K562 (cell line): ENCODE data around the gene ZNF22. TPM values are rescaled to one million over a fixed set of nuclear protein-coding genes. Genes with fewer than 3 reads are reported as not detected.

Experiments
- CCAR2 ChIP-seq: fragments of 200-400 bp; formaldehyde crosslinking; IDR thresholded peaks from 2 replicates; pipeline ENCODE4 v1.6.1; 2017; ENCODE audit warnings: mild to moderate bottlenecking, low read depth, low read length
- CHD7 ChIP-seq: fragments of 200-600 bp; sonication (generic); IDR thresholded peaks from one replicate; pipeline ENCODE4 v1.6.1; 2012; ENCODE audit warnings: mild to moderate bottlenecking, low read depth, low read length, inconsistent platforms
- E2F5 ChIP-seq: sonication (generic); formaldehyde crosslinking; IDR thresholded peaks from 2 replicates; pipeline ENCODE4 v1.8.0; 2022; ENCODE audit warnings: mild to moderate bottlenecking, missing genetic modification reagents
- HES1 ChIP-seq: fragments of 450-650 bp; IDR thresholded peaks from 2 replicates; pipeline ENCODE4 v1.6.1; 2016; ENCODE audit warnings: low read depth, mild to moderate bottlenecking, moderate library complexity
- PATZ1 ChIP-seq: fragments of 250-450 bp; sonication (Bioruptor Pico); IDR thresholded peaks from 2 replicates; pipeline ENCODE4 v1.5.0; 2020; ENCODE audit warnings: mild to moderate bottlenecking, borderline replicate concordance
- PRPF4 ChIP-seq: fragments of 200-400 bp; formaldehyde crosslinking; IDR thresholded peaks from one replicate; pipeline ENCODE4 v1.6.1; 2017; ENCODE audit warnings: low read length, low read depth, mild to moderate bottlenecking; ENCODE audit not compliant: insufficient read depth, poor library complexity, severe bottlenecking
- RUNX1 ChIP-seq: sonication (generic); IDR thresholded peaks from 2 replicates; pipeline ENCODE4 v1.6.1; 2016; ENCODE audit warnings: antibody characterized with exemption, low read depth
- SMAD2 ChIP-seq: fragments of 150-350 bp; IDR thresholded peaks from 2 replicates; pipeline ENCODE4 v1.6.1; 2014; ENCODE audit warnings: low read depth, mild to moderate bottlenecking, low read length
- SMARCA5 ChIP-seq: fragments of 450-650 bp; IDR thresholded peaks from 2 replicates; pipeline ENCODE4 v1.6.1; 2016
- SNRNP70 ChIP-seq: fragments of 200-400 bp; formaldehyde crosslinking; optimal IDR thresholded peaks from 2 replicates; pipeline ENCODE3; 2017; ENCODE audit warnings: low read depth, low read length
- USF1 ChIP-seq: sonication (generic); formaldehyde crosslinking; IDR thresholded peaks from 2 replicates; pipeline ENCODE4 v1.9.0; 2022; ENCODE audit warnings: mild to moderate bottlenecking, missing genetic modification reagents
- polyA plus RNA-seq, 8 experiments: library from polyadenylated mRNA; depleted of rRNA in 4 of 8; stranded (reverse) in 5 of 8; unstranded in 3 of 8; fragments of >200 nt; fragmentation: Nextera tagmentation in 2 of 8; fragmentation: Illumina TruSeq in 1 of 8; extraction: Ambion mirVana in 2 of 8; extraction: Trizol in 1 of 8; gene quantifications; 2 replicates each; pipeline versions ENCODE4 v1.2.1 to v1.2.3, GENCODE V29; 2011 to 2014; ENCODE audit warnings: inconsistent platforms in 1 of 8, missing spikeins in 1 of 8
- total RNA-seq, 7 experiments: library from RNA; depleted of rRNA in 6 of 7; stranded (reverse); fragments of >200 nt in 6 of 7; fragmentation: Illumina TruSeq in 2 of 7; extraction: Trizol in 2 of 7; gene quantifications; 2 replicates each; pipeline versions ENCODE4 v1.2.1 to v1.2.3, GENCODE V29; 2011 to 2021; ENCODE audit warnings: low replicate concordance in 1 of 7

ZNF22 gene
- total and polyA plus RNA-seq, 9 of the 15 experiments (the other 6 are each of a cell fraction or from before 2014, with no cell fraction given) = 36.2 to 98.7 (median 51.2) TPM

GRCh38 chr10:44974628-44975430, 25.9 kb upstream of the ZNF22 start (continued):
- no peak for TF ChIP-seq CHD7
- TF ChIP-seq E2F5 (CRISPR knock-in tag) = no peak
- no peak for TF ChIP-seq HES1
- TF ChIP-seq PATZ1 = no peak
- no peak for TF ChIP-seq RUNX1
- no peak for TF ChIP-seq USF1 (CRISPR knock-in tag)
- TF ChIP-seq PRPF4 = no peak
- no peak for TF ChIP-seq CCAR2
- no peak for TF ChIP-seq SMAD2
- no peak for TF ChIP-seq SNRNP70
- no peak for TF ChIP-seq SMARCA5
